ENCODE measurements around the gene STX19.
A peak's percentile ranks its signal among the peaks of the same experiment; 100 is the strongest.

STX19 gene

DNA sequence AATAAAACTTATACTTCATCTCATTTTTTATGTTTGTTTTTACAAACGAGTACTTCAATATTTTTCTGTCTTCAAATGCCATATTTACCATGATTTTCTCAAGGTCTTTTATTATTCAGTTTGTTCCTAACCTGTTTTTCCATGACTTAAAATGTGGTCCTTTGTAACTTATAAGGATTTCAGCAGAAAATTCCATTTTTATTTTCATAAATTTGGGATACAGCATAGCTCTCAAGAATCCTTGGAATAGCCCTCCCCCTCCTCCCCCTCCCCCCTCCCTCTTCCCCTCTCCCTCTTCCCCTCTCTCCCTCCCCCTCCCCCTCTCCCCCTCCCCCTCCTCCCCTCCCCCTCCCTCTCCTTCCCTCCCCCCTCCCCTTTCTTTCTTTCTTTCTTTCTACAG is 14.9 kb upstream of the STX19 start:
- DNase-seq (ENCODE audit: low spot score): no peak
- TF ChIP-seq CTCF (IDR thresholded peaks at IDR 0.05; ENCODE audit: borderline replicate concordance, control extremely low read depth, extremely low read depth, insufficient read depth, missing control alignments): no peak
- in situ Hi-C loops (cut with MboI; ENCODE audit: low sequenced_read_pairs, unreplicated experiment): no loop called here

GRCh38 chr3:94036909-94037507 is 8.6 kb upstream of the STX19 start:
- TF ChIP-seq CTCF (IDR thresholded peaks at IDR 0.05; ENCODE audit: borderline replicate concordance, control extremely low read depth, extremely low read depth, insufficient read depth, missing control alignments): no peak
- peak; percentile 26 for DNase-seq (ENCODE audit: low spot score)
- in situ Hi-C loops (cut with MboI; ENCODE audit: low sequenced_read_pairs, unreplicated experiment): no loop called here

- in situ Hi-C loops (cut with MboI; ENCODE audit: low sequenced_read_pairs, unreplicated experiment): no loop called here
- no peak for TF ChIP-seq CTCF (IDR thresholded peaks at IDR 0.05; ENCODE audit: borderline replicate concordance, control extremely low read depth, extremely low read depth, insufficient read depth, missing control alignments)
- no peak for DNase-seq (ENCODE audit: low spot score)
Observed at GRCh38 chr3:94026623-94027022, 1.8 kb downstream of the STX19 start.

- no peak for TF ChIP-seq CTCF (IDR thresholded peaks at IDR 0.05; ENCODE audit: borderline replicate concordance, control extremely low read depth, extremely low read depth, insufficient read depth, missing control alignments)
- in situ Hi-C loops (cut with MboI; ENCODE audit: low sequenced_read_pairs, unreplicated experiment): no loop called here
- no peak for DNase-seq (ENCODE audit: low spot score)
Observed at GRCh38 chr3:94024385-94024784, 4.0 kb downstream of the STX19 start.

- in situ Hi-C loops (cut with MboI; ENCODE audit: low sequenced_read_pairs, unreplicated experiment): no loop called here
- no peak for TF ChIP-seq CTCF (IDR thresholded peaks at IDR 0.05; ENCODE audit: borderline replicate concordance, control extremely low read depth, extremely low read depth, insufficient read depth, missing control alignments)
Observed at GRCh38 chr3:94020293-94020692, 8.1 kb downstream of the STX19 start.

GRCh38 chr3:94019659-94020058 is 8.7 kb downstream of the STX19 start:
- no peak for DNase-seq (ENCODE audit: low spot score)
- no peak for TF ChIP-seq CTCF (IDR thresholded peaks at IDR 0.05; ENCODE audit: borderline replicate concordance, control extremely low read depth, extremely low read depth, insufficient read depth, missing control alignments)
- in situ Hi-C loops (cut with MboI; ENCODE audit: low sequenced_read_pairs, unreplicated experiment): no loop called here

More at GRCh38 chr3:94020293-94020692, 8.1 kb downstream of the STX19 start:
- no peak for DNase-seq (ENCODE audit: low spot score)

All from GM13976 (cell line).